Thoracic aorta (tissue), 2 donors: ENCODE data around the gene CCDC66. TPM values are rescaled to one million over a fixed set of nuclear protein-coding genes. Genes with fewer than 3 reads are reported as not detected.

Source experiments
- ATAC-seq: fragments of 150-250 bp; one replicate; pipeline ENCODE4 v1.8.0; 2017; ENCODE audit warnings: low read depth; ENCODE audit not compliant: insufficient number of reproducible peaks, low FRiP score
- DNase-seq: peaks from one replicate; pipeline ENCODE4 v3.0.0-alpha.2; 2020; ENCODE audit warnings: low spot score
- H3K27ac ChIP-seq, 2 donors: fragments of 200-600 bp; sonication (generic); 1 replicate in 1 of 2; 2 replicates in 1 of 2; pipeline ENCODE4 v1.5.1; 2016; ENCODE audit warnings: mild to moderate bottlenecking in 2 of 2, moderate library complexity in 2 of 2
- H3K27me3 ChIP-seq: fragments of 200-600 bp; sonication (generic); replicated peaks from 2 replicates; pipeline ENCODE4 v1.6.0; 2016; ENCODE audit warnings: mild to moderate bottlenecking; ENCODE audit not compliant: insufficient read depth
- H3K36me3 ChIP-seq: fragments of 200-600 bp; sonication (generic); one replicate; pipeline ENCODE4 v1.5.1; 2016
- H3K4me1 ChIP-seq, 2 donors: fragments of 200-600 bp; sonication (generic); 1 replicate in 1 of 2; 2 replicates in 1 of 2; pipeline versions ENCODE4 v1.5.1 to v1.6.0; 2016; ENCODE audit warnings: low read depth in 2 of 2, mild to moderate bottlenecking in 1 of 2; ENCODE audit not compliant: control insufficient read depth in 1 of 2
- H3K4me3 ChIP-seq: fragments of 200-600 bp; sonication (generic); 2 replicates; pipeline ENCODE4 v1.5.1; 2016; ENCODE audit warnings: mild to moderate bottlenecking
- H3K9me3 ChIP-seq: fragments of 200-600 bp; sonication (generic); 2 replicates; pipeline ENCODE4 v1.5.1; 2016
- total RNA-seq, 2 donors: library from RNA; depleted of rRNA; stranded (reverse); fragments of >200 nt; gene quantifications; one replicate each; pipeline versions ENCODE4 v1.1.0 to v1.2.3, GENCODE V29; 2016
- TF ChIP-seq, protein P1 (sequence below): fragments of 200-600 bp; sonication (generic); IDR thresholded peaks from one replicate; pipeline ENCODE4 v1.5.1; 2019; ENCODE audit warnings: antibody characterized with exemption

Gene CCDC66
- total RNA-seq, 2 donors from 2014 or later = 11.0 to 98.1 TPM

DNA sequence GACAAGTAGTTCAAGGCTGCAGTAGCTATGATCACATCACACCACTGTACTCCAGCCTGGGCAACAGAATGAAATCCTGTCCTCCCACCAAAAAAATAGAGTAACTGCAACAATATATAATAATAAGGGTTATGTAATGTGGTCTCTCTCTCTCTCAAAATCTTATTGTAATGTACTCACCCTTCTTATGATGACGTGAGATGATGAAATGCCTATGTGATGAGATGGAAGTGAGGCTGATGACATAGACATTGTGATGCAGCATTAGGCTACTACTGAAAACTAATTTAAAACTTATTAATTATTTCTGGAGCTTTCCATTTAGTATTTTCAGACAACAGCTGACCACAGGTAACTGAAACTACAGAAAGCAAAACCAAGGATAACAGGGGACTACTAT, 98.7 kb downstream of the CCDC66 start:
- Histone ChIP-seq H3K4me3 (no peak overlapping the region), H3K4me1 (no peaks in the 10 kb centered on the region), H3K9me3 (no peaks in the 10 kb centered on the region), H3K36me3 (peaks cover 36% of the 10 kb centered on the region), H3K27ac (no peak overlapping the region), H3K27me3 (no peaks in the 10 kb centered on the region)
- no peak for ATAC-seq
- TF ChIP-seq, protein P1, sequence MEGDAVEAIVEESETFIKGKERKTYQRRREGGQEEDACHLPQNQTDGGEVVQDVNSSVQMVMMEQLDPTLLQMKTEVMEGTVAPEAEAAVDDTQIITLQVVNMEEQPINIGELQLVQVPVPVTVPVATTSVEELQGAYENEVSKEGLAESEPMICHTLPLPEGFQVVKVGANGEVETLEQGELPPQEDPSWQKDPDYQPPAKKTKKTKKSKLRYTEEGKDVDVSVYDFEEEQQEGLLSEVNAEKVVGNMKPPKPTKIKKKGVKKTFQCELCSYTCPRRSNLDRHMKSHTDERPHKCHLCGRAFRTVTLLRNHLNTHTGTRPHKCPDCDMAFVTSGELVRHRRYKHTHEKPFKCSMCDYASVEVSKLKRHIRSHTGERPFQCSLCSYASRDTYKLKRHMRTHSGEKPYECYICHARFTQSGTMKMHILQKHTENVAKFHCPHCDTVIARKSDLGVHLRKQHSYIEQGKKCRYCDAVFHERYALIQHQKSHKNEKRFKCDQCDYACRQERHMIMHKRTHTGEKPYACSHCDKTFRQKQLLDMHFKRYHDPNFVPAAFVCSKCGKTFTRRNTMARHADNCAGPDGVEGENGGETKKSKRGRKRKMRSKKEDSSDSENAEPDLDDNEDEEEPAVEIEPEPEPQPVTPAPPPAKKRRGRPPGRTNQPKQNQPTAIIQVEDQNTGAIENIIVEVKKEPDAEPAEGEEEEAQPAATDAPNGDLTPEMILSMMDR = no peak
- DNase-seq = no peak

DNA sequence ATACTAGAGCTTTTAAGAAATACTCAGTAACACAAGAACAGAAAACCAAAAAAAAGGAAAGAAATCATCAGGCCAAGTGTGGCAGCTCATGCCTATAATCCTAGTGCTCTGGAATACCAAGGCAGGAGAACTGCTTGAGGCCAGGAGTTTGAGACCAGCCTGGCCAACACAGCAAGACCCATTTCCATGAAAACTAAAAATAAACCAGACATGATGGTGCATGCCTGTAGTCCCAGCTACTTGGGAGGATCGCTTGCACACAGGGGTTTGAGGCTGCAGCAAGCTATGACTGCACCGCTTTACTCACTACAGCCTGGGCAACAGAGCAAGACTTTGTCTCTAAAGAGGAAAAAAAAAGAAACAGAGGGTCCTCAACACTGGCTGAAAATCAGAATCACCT, 107.8 kb downstream of the CCDC66 start:
- Histone ChIP-seq H3K9me3 (no peaks in the 10 kb centered on the region), H3K4me3 (no peak overlapping the region), H3K27me3 (no peaks in the 10 kb centered on the region), H3K36me3 (peaks cover 31% of the 10 kb centered on the region), H3K27ac (no peak overlapping the region), H3K4me1 (no peaks in the 10 kb centered on the region)
- no peak for DNase-seq
- TF ChIP-seq, protein P1 = no peak
- ATAC-seq = no peak

DNA sequence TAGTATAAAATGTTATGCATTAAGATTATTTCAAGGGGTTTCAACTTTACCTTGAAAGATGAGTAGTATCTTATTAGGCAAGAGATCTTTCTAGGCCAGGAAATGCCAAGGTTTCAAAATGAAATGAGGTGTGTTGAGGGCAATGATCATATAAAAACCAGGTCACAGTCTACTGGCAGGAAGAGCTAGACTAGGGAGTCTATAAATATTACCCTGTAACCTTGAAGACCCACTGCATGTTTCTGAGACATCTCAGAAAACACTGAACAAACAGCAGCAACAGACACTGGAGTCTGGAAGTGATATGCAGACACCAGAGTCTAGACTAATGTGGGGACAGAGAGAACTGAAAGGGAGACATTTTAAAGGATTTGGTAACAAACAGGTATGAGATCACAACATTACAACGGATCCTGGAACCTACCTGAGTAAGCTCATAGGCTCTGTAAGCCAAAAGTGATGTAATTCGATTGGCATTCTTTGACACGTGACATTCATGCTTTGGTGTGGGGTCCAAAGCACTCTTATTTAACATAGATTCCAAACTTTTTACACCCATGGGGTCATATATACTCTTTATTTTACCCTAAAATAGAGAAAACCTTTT, 111.1 kb downstream of the CCDC66 start:
- DNase-seq = no peak
- peaks cover 17% of the 10 kb centered on the region for H3K36me3 ChIP-seq
- no peak overlapping the region for H3K4me3 ChIP-seq
- no peaks in the 10 kb centered on the region for H3K4me1 ChIP-seq
- H3K27me3 ChIP-seq = no peaks in the 10 kb centered on the region
- TF ChIP-seq, protein P1 = no peak
- H3K27ac ChIP-seq = no peak overlapping the region
- ATAC-seq = no peak
- no peaks in the 10 kb centered on the region for H3K9me3 ChIP-seq

Other genes with a start within 250 kb of the CCDC66 start
- gene ERC2, start 88.7 kb upstream of the CCDC66 start, total RNA-seq = 1 to 10 TPM in 1 of 2 donors, not detected in 1; 1.2 TPM
- 10 to 100 TPM; 45.9 to 78.4 TPM for gene TASOR, start 126.1 kb downstream of the CCDC66 start, total RNA-seq
- 10 to 100 TPM; 13.9 to 21.9 TPM for gene ARHGEF3, start 244.8 kb downstream of the CCDC66 start, total RNA-seq